Skeletal muscle satellite cell (primary cell): ENCODE data around the gene ZFYVE19.

Experiments
- H3K27me3 ChIP-seq: 2 replicates; pipeline ENCODE4 v1.7.0; 2013; ENCODE audit warnings: low read length; ENCODE audit not compliant: control insufficient read depth, insufficient read depth
- H3K36me3 ChIP-seq: 2 replicates; pipeline ENCODE4 v1.7.0; 2013; ENCODE audit warnings: mild to moderate bottlenecking, control low read depth, low read length; ENCODE audit not compliant: insufficient read depth
- H3K4me1 ChIP-seq: 2 replicates; pipeline ENCODE4 v1.7.0; 2013; ENCODE audit warnings: low read length; ENCODE audit not compliant: control insufficient read depth, insufficient read depth
- H3K4me2 ChIP-seq: 2 replicates; pipeline ENCODE4 v1.7.0; 2013; ENCODE audit warnings: mild to moderate bottlenecking, low read length
- H3K4me3 ChIP-seq: 2 replicates; pipeline ENCODE4 v1.7.0; 2013; ENCODE audit warnings: low read length
- H3K9ac ChIP-seq: 2 replicates; pipeline ENCODE4 v1.7.0; 2013; ENCODE audit warnings: mild to moderate bottlenecking, low read depth, low read length, moderate library complexity
- H3K9me3 ChIP-seq: replicated peaks from 2 replicates; pipeline ENCODE4 v1.7.0; 2013; ENCODE audit warnings: mild to moderate bottlenecking, control low read depth, low read length

The ZFYVE19 gene

GRCh38 chr15:40799523-40799922 lies 7.4 kb upstream of the ZFYVE19 start:
- no peaks in the 10 kb centered on the region for H3K27me3 ChIP-seq
- no peaks in the 10 kb centered on the region for H3K4me1 ChIP-seq
- no peak overlapping the region for H3K9ac ChIP-seq
- H3K9me3 ChIP-seq: no peaks in the 10 kb centered on the region
- no peak overlapping the region for H3K4me3 ChIP-seq
- H3K36me3 ChIP-seq: peaks cover 12% of the 10 kb centered on the region
- no peak overlapping the region for H3K4me2 ChIP-seq

- no peaks in the 10 kb centered on the region for H3K27me3 ChIP-seq
- H3K4me1 ChIP-seq: peaks cover 10% of the 10 kb centered on the region
- no peak overlapping the region for H3K4me3 ChIP-seq
- H3K9ac ChIP-seq: no peak overlapping the region
- no peaks in the 10 kb centered on the region for H3K9me3 ChIP-seq
- H3K36me3 ChIP-seq: peaks cover 12% of the 10 kb centered on the region
- H3K4me2 ChIP-seq: no peak overlapping the region
These were observed 3.8 kb upstream of the ZFYVE19 start for GRCh38 chr15:40803076-40803475.

- Histone ChIP-seq H3K27me3 (no peaks in the 10 kb centered on the region), H3K9ac (no peak overlapping the region), H3K4me3 (no peak overlapping the region), H3K9me3 (no peaks in the 10 kb centered on the region), H3K4me2 (no peak overlapping the region), H3K36me3 (peaks cover 9% of the 10 kb centered on the region), H3K4me1 (peaks cover 16% of the 10 kb centered on the region)
These were observed 3.2 kb upstream of the ZFYVE19 start for GRCh38 chr15:40803688-40804087.

- Histone ChIP-seq H3K4me2 (peak overlapping the region; percentile 82), H3K4me1 (peaks cover 16% of the 10 kb centered on the region), H3K27me3 (no peaks in the 10 kb centered on the region), H3K4me3 (peak overlapping the region; percentile 87), H3K9ac (peak overlapping the region; percentile 93), H3K36me3 (peaks cover 21% of the 10 kb centered on the region), H3K9me3 (no peaks in the 10 kb centered on the region)
These were observed 239 bp upstream of the ZFYVE19 start for GRCh38 chr15:40806672-40807027.

GRCh38 chr15:40807888-40808461 lies 1.1 kb downstream of the ZFYVE19 start:
- H3K9me3 ChIP-seq: no peaks in the 10 kb centered on the region
- H3K4me3 ChIP-seq: peak overlapping the region; percentile 87
- no peaks in the 10 kb centered on the region for H3K27me3 ChIP-seq
- peaks cover 21% of the 10 kb centered on the region for H3K36me3 ChIP-seq
- peak overlapping the region; percentile 93 for H3K9ac ChIP-seq
- H3K4me1 ChIP-seq: peaks cover 16% of the 10 kb centered on the region
- H3K4me2 ChIP-seq: peak overlapping the region; percentile 82

GRCh38 chr15:40808861-40809450 lies 2.1 kb downstream of the ZFYVE19 start:
- peaks cover 21% of the 10 kb centered on the region for H3K36me3 ChIP-seq
- H3K27me3 ChIP-seq: no peaks in the 10 kb centered on the region
- H3K9ac ChIP-seq: no peak overlapping the region
- no peaks in the 10 kb centered on the region for H3K9me3 ChIP-seq
- peak overlapping the region; percentile 87 for H3K4me3 ChIP-seq
- peak overlapping the region; percentile 82 for H3K4me2 ChIP-seq
- H3K4me1 ChIP-seq: peaks cover 16% of the 10 kb centered on the region

- Histone ChIP-seq H3K4me3 (no peak overlapping the region), H3K4me1 (peaks cover 8% of the 10 kb centered on the region), H3K4me2 (no peak overlapping the region), H3K27me3 (no peaks in the 10 kb centered on the region), H3K9ac (no peak overlapping the region), H3K36me3 (peaks cover 26% of the 10 kb centered on the region), H3K9me3 (no peaks in the 10 kb centered on the region)
These were observed 6.0 kb downstream of the ZFYVE19 start for GRCh38 chr15:40812721-40813425.

- Histone ChIP-seq H3K9ac (no peak overlapping the region), H3K4me2 (no peak overlapping the region), H3K27me3 (peaks cover 4% of the 10 kb centered on the region), H3K4me1 (no peaks in the 10 kb centered on the region), H3K9me3 (no peaks in the 10 kb centered on the region), H3K36me3 (peaks cover 26% of the 10 kb centered on the region), H3K4me3 (no peak overlapping the region)
These were observed 8.3 kb downstream of the ZFYVE19 start for GRCh38 chr15:40815042-40815698.

- peaks cover 4% of the 10 kb centered on the region for H3K27me3 ChIP-seq
- no peaks in the 10 kb centered on the region for H3K4me1 ChIP-seq
- H3K4me2 ChIP-seq: no peak overlapping the region
- H3K36me3 ChIP-seq: peaks cover 4% of the 10 kb centered on the region
- H3K9ac ChIP-seq: no peak overlapping the region
- no peak overlapping the region for H3K4me3 ChIP-seq
- no peaks in the 10 kb centered on the region for H3K9me3 ChIP-seq
These were observed 12.2 kb downstream of the ZFYVE19 start for GRCh38 chr15:40819048-40819447.

GRCh38 chr15:40821195-40821594 lies 14.3 kb downstream of the ZFYVE19 start:
- Histone ChIP-seq H3K4me3 (no peak overlapping the region), H3K9me3 (no peaks in the 10 kb centered on the region), H3K4me1 (no peaks in the 10 kb centered on the region), H3K36me3 (no peaks in the 10 kb centered on the region), H3K27me3 (peaks cover 15% of the 10 kb centered on the region), H3K9ac (no peak overlapping the region), H3K4me2 (no peak overlapping the region)

GRCh38 chr15:40823572-40824343 lies 16.9 kb downstream of the ZFYVE19 start:
- H3K4me1 ChIP-seq: no peaks in the 10 kb centered on the region
- no peak overlapping the region for H3K9ac ChIP-seq
- H3K36me3 ChIP-seq: no peaks in the 10 kb centered on the region
- H3K27me3 ChIP-seq: peaks cover 30% of the 10 kb centered on the region
- H3K4me2 ChIP-seq: no peak overlapping the region
- H3K9me3 ChIP-seq: no peaks in the 10 kb centered on the region
- no peak overlapping the region for H3K4me3 ChIP-seq
